NCI-H69 (cell line): ENCODE data around the gene JAG2.

Experiments
- DNase-seq: peaks from one replicate; lab custom pipeline; 2025; lab: John Stamatoyannopoulos, UW

The JAG2 gene

GRCh38 chr14:105165761-105166485 lies 2.7 kb downstream of the JAG2 start:
- peak; percentile 53 for DNase-seq

GRCh38 chr14:105165134-105165704 lies 3.4 kb downstream of the JAG2 start:
- peak; percentile 83 for DNase-seq

GRCh38 chr14:105163040-105163742 lies 5.4 kb downstream of the JAG2 start:
- DNase-seq: peak; percentile 58

DNA sequence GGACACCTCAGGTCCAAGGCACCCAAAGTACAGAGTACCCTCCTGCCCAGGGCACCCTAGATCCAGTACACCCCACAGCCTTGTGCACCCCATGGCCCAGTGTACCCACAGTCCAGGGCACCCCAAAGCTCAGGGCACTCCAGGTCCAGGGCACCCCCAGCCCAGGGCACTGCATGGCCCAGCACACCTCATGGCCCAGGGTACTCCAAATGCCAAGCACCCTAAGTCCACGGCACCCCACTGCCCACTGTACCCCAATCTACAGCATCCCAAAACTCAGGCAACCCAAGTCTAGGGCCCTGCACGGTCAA lies 6.0 kb downstream of the JAG2 start:
- DNase-seq: no peak

GRCh38 chr14:105161964-105162668 lies 6.5 kb downstream of the JAG2 start:
- peak; percentile 40 for DNase-seq

DNA sequence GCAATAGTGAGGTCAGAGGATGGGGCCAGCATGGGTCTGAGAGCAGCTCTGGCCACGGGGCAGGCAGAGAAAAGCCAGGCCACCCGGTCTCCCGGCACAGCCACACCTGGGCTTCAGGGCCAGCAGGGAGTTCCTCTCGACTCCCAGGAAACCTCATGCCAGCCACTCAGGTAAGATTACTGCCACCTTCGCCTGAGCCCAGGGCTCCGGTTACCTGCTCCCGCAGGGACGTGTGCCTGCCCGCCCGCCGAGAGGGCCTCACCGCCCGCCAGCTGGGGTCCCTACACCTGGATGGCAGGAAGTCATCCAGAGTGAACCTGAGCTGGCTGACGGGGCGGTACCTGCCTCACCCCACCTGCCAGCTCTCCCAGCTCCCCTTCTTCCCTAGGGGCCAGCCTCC lies 7.3 kb downstream of the JAG2 start:
- peak; percentile 94 for DNase-seq

GRCh38 chr14:105160776-105161175 lies 7.8 kb downstream of the JAG2 start:
- peak; percentile 41 for DNase-seq

DNA sequence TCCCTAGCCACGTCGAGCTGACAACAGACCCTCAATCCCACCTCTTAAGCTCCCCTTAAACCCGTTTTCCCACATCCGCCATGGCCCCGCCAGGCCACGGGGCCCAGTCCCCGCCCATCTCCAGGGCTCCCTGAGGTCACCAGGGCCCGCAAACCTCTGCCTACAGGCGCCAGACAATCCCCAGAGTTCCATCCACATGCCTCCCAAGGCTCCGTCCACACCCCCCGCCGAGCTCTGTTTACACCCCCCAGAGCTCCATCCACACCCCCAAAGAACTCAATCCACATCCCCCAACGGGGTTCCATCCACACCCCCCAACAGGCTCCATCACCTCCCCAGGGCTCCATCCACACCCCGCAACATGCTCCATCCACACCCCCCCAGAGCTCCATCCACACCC lies 9.2 kb downstream of the JAG2 start:
- peak; percentile 17 for DNase-seq

DNA sequence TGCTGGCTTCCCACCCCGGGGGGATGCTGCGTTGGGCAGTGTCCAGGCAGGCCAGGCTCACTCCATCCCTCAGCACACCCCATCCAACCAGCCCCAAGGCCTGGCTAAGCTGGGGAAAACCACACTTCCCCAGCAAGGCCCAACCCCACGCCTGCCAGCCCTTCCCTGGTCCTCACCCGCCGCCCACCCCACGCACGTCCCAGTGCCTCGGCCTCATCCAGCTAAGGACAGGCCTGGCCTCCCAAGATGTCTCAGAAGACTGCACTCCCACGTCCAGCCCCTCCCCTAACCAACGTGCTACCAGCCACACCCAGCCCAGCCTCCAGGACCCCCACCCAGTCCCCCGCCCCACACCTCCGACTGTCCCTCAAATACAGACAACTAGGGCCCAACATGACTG lies 9.8 kb downstream of the JAG2 start:
- no peak for DNase-seq

GRCh38 chr14:105157872-105158271 lies 10.7 kb downstream of the JAG2 start:
- no peak for DNase-seq

- no peak for DNase-seq
Observed at GRCh38 chr14:105156414-105157375, 11.9 kb downstream of the JAG2 start.

GRCh38 chr14:105155681-105156413 lies 12.7 kb downstream of the JAG2 start:
- DNase-seq: peak; percentile 51

GRCh38 chr14:105155071-105155651 lies 13.4 kb downstream of the JAG2 start:
- peak; percentile 83 for DNase-seq

DNA sequence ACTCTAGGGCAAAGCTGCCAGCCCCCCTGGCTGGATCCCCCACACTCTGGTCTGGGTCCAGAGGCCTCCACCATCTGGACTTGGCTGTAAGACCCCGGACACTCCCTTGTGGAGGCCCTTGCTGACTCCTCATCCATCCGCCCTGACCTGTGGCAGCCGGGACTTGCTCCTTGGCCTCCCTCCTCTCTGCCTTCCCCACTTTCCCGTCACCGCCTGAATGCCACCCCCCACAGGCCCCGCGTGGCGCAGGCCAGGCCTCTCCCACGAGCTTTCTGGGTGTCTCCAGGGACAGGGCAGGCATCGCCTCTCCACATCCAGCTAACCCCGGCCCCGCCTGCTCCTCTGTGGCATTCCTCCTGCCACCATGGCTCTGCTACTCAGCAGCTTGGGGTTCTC lies 14.1 kb downstream of the JAG2 start:
- no peak for DNase-seq

DNA sequence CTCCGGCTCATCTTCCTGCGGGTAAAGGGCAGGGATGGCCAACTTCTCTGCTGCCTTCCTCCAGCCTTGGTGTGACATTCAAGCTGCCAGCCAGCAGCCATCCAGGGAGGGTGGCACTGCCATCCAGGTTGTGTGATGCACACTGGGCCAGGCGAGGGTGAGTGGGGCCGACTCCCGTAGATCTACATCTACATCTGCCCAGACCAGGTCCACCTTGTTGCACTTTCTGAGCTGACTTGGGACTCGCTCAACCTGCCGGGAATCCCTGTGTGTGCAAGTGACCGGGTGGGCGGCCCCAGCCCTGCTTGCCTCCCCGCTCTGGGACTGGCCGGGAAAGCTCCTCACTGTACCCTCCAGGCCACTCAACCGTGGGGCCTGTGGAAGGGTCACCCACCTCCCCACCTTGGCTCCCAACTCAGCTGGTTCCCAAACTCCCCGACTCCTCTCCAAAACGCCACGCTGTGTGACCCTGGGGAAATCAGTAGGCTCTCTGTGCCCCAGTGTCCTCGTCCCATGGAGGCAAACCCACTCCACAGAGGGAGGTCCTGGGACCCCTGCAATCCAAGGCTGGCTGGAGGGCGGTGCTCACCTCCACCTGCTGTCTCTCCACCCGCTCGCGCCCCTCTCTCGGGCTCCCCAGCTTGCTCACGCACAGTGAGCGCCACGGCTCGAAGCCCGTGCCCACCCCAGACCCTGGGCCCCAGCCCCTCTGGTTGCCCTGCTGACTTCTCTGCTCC lies 14.7 kb downstream of the JAG2 start:
- no peak for DNase-seq

GRCh38 chr14:105153331-105153731 lies 15.2 kb downstream of the JAG2 start:
- DNase-seq: no peak

DNA sequence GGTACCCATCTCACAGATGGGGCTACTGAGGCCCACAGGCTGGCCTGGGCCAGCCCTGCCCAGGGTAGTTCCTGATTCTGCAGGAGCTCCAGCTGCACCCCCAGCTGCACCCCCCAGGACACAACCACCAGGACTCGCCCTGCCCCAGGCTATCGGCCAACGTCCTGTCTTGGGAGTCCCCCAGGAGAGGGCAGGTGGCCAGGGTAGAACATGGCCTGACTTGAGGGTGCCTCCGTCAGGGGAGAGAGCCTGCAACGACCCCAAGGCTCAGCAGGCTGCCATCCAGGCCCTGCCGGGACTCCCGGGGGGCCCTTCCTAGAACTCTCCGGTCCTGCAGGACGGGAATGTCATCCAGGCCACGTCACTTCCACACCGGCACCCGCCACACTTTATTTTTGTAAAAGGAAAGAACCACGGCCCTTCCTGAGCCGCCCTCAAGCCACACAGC lies 15.8 kb downstream of the JAG2 start:
- DNase-seq: no peak

DNA sequence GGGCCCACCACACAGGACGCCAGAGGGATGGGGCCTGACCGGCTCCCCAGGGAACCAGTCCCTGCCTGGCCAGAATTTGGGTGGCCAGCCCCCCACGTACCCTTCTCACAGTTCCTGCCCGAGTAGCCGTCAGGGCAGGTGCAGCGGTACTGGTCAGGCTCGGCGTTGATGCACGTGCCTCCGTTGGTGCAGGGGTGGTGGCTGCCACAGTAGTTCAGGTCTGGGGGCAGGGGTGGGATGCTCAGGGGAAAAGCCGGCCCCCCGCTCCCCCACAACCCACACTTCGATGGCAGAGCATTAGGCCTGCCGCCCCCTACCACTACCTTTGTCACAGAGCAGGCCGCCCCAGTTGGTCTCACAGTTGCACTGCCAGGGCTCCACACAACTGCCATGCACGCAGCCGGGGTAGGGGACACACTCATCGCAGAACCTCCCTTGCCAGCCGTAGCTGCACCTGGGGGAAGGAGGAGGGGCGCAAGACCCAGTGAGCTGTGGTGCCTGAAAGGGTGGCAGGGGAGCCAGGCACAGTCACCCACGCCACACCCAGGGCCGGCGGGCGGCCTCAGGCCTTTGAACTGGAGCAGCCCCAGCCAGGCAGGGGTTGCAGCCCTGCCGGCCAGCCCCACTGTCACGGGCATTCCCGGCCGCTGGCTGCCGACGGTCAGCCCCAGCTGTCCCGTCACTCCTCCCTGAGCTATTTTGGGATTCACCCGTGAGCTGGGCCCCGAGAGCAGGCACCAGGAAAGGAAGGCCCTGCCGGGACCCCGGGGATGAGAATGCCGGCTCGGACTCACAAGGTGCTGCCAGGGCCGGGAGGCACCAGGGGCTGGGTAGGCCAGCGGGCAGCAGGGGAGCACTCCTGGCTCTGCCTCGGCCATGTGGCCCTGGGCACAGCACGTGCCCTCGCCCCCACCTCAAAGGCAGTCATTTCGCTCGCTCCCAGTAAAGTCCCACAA lies 16.5 kb downstream of the JAG2 start:
- no peak for DNase-seq
